Fibroblast of villous mesenchyme (primary cell): Measurements from ENCODE around the gene ZNF254. TPM values are rescaled to one million over a fixed set of nuclear protein-coding genes. Genes with fewer than 3 reads are reported as not detected.

Experiments
- DNase-seq: peaks from one replicate; pipeline ENCODE4 v3.0.0-alpha.2; 2010; ENCODE audit warnings: low read depth
- H3K4me3 ChIP-seq: 2 replicates; pipeline ENCODE4 v1.5.1; 2011; ENCODE audit warnings: low read depth, mild to moderate bottlenecking, low read length
- total RNA-seq: library from RNA; depleted of rRNA; stranded (reverse); fragments of >200 nt; gene quantifications from 2 replicates; pipeline ENCODE4 v1.2.3, GENCODE V29; 2012
- TF ChIP-seq, protein P1 (sequence below): IDR thresholded peaks from 2 replicates; pipeline ENCODE4 v1.5.1; 2012; ENCODE audit warnings: low read depth, mild to moderate bottlenecking, low read length; ENCODE audit not compliant: insufficient read depth

Gene ZNF254
- total RNA-seq, 1 donor = 15.5 TPM

GRCh38 chr19:24140591-24140990, 53.6 kb downstream of the ZNF254 start:
- H3K4me3 ChIP-seq = no peak overlapping the region
- TF ChIP-seq, protein P1, sequence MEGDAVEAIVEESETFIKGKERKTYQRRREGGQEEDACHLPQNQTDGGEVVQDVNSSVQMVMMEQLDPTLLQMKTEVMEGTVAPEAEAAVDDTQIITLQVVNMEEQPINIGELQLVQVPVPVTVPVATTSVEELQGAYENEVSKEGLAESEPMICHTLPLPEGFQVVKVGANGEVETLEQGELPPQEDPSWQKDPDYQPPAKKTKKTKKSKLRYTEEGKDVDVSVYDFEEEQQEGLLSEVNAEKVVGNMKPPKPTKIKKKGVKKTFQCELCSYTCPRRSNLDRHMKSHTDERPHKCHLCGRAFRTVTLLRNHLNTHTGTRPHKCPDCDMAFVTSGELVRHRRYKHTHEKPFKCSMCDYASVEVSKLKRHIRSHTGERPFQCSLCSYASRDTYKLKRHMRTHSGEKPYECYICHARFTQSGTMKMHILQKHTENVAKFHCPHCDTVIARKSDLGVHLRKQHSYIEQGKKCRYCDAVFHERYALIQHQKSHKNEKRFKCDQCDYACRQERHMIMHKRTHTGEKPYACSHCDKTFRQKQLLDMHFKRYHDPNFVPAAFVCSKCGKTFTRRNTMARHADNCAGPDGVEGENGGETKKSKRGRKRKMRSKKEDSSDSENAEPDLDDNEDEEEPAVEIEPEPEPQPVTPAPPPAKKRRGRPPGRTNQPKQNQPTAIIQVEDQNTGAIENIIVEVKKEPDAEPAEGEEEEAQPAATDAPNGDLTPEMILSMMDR = no peak
- DNase-seq = no peak

- TF ChIP-seq, protein P1 = no peak
- DNase-seq = no peak
- H3K4me3 ChIP-seq = no peak overlapping the region
Observed at GRCh38 chr19:24141612-24142011, 54.6 kb downstream of the ZNF254 start.

GRCh38 chr19:24142771-24143170, 55.8 kb downstream of the ZNF254 start:
- TF ChIP-seq, protein P1 = no peak
- no peak overlapping the region for H3K4me3 ChIP-seq
- no peak for DNase-seq

- H3K4me3 ChIP-seq = no peak overlapping the region
- peak; percentile 7 for DNase-seq
- TF ChIP-seq, protein P1 = peak; percentile 42
Observed at GRCh38 chr19:24159707-24160106, 72.7 kb downstream of the ZNF254 start.

DNA sequence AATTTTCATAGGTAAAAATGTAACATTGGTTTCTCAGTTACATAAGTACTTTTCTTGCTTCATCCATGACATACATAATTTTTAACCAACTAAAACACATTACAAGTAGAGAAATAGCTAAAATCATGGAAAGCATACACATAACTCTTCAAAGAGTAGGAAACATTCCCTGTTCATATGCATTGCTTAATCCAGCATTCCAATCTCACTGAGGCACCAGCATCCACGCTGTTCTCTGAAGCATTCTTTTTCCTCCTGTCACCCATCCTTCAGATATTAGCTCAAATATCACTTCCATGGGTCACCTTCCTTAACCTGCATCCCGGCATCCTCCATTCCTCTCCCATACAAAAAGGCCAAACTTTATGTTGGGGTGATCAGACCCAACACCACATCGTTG, 79.1 kb downstream of the ZNF254 start:
- DNase-seq = no peak
- TF ChIP-seq, protein P1 = no peak
- no peak overlapping the region for H3K4me3 ChIP-seq

DNA sequence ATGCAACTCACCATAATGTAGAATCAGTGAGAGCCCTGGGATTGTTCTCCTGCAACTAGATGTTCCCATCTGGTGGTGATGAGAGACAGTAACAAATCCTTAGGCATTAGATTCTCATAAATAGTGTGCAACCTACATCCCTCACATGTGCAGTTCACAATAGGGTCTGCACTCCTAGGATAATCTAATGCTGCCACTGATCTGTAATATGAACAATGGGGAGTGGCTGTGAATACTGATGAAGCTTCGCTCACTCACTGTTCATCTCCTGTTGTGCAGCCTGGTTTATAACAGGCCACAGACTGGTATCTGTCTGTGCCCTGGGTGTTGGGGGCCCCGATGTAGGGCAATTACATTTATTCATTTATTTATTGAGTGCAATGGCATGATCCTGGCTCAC, 86.9 kb downstream of the ZNF254 start:
- TF ChIP-seq, protein P1 = no peak
- DNase-seq = no peak
- no peak overlapping the region for H3K4me3 ChIP-seq

DNA sequence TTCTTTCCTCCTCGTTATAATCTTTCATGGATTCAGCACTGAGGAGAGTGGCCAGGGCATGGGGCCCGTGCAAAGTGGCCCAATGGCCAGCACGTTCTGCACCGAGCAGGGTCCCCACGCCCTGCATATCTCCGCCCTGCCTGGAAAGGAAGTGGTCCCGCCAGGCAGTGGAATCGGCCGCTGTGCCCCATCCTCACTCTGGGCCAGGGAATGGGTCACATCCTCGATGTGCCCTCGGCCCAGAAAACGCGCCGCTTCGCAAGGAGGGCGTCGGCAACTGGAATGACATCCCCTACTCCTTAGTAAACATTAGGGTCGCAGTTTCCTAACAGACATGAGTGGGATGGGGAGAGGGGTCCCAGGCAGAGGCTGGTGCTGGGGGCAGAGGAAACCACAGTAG, 90.7 kb downstream of the ZNF254 start:
- TF ChIP-seq, protein P1 = no peak
- no peak overlapping the region for H3K4me3 ChIP-seq
- DNase-seq = no peak
